ENCODE data around the gene SHBG.
"Not testable (repeated sequence)": the region's sequence is repeated elsewhere in the genome, so short reads cannot be mapped to it uniquely, and the experiment has no call there.

Gene SHBG

DNA sequence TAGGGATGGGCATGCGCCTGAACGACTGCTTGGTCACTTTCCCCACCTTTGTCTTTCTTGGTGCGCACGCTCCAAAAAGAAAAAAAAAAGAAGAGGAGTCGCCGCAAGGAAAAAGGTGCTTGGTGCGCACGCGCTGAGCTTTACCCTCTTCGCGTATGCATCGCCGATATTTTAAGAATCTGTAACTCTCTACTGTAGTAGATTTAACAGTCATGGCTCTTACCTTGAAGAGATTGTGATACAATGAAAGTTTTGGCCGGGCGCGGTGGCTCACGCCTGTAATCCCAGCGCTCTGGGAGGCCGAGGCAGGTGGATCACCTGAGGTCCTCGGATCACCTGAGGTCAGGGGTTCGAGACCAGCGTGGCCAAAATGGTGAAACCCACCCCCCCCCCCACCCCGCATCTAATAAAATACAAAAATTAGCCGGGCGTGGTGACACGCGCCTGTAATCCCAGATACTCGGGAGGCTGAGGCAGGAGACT, 14.6 kb upstream of the SHBG start:
- Histone ChIP-seq H3K36me3 (ENCODE audit: control insufficient read depth, insufficient read depth, low read length) (peaks cover 5% of the 10 kb centered on the region), H3K27me3 (replicated peaks; ENCODE audit: control insufficient read depth, insufficient read depth, low read length) (no peaks in the 10 kb centered on the region), H3K4me3 (replicated peaks; ENCODE audit: low read depth, low read length) (peak overlapping the region; percentile 58)
- DNase-seq (ENCODE audit: extremely low read depth, insufficient read length): no peak
- TF ChIP-seq, protein P1, sequence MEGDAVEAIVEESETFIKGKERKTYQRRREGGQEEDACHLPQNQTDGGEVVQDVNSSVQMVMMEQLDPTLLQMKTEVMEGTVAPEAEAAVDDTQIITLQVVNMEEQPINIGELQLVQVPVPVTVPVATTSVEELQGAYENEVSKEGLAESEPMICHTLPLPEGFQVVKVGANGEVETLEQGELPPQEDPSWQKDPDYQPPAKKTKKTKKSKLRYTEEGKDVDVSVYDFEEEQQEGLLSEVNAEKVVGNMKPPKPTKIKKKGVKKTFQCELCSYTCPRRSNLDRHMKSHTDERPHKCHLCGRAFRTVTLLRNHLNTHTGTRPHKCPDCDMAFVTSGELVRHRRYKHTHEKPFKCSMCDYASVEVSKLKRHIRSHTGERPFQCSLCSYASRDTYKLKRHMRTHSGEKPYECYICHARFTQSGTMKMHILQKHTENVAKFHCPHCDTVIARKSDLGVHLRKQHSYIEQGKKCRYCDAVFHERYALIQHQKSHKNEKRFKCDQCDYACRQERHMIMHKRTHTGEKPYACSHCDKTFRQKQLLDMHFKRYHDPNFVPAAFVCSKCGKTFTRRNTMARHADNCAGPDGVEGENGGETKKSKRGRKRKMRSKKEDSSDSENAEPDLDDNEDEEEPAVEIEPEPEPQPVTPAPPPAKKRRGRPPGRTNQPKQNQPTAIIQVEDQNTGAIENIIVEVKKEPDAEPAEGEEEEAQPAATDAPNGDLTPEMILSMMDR (IDR thresholded peaks at IDR 0.05; ENCODE audit: insufficient read depth, low read length, poor library complexity, severe bottlenecking): no peak

DNA sequence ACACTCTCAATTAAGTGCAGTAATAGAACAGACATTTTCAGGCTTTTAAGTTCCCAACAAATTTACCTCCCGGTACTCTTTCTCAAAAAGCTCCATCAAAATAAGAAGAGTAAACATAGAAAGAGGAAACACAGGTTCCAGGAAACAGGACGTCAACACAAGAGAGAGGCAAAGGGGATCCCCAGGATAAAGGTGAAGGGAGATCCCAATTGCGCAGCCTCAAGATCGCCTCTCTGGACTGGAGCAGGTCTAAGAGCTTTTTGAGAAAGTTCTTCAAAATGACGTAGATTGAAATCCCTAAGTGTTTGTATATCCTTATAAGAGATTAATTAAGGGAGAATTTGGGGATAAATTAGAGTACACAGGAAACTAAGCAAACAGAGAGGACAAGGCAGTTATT, 11.3 kb upstream of the SHBG start:
- TF ChIP-seq, protein P1 (IDR thresholded peaks at IDR 0.05; ENCODE audit: insufficient read depth, low read length, poor library complexity, severe bottlenecking): no peak
- DNase-seq (ENCODE audit: extremely low read depth, insufficient read length): no peak
- Histone ChIP-seq H3K36me3 (ENCODE audit: control insufficient read depth, insufficient read depth, low read length) (no peaks in the 10 kb centered on the region), H3K4me3 (replicated peaks; ENCODE audit: low read depth, low read length) (no peak overlapping the region), H3K27me3 (replicated peaks; ENCODE audit: control insufficient read depth, insufficient read depth, low read length) (no peaks in the 10 kb centered on the region)

DNA sequence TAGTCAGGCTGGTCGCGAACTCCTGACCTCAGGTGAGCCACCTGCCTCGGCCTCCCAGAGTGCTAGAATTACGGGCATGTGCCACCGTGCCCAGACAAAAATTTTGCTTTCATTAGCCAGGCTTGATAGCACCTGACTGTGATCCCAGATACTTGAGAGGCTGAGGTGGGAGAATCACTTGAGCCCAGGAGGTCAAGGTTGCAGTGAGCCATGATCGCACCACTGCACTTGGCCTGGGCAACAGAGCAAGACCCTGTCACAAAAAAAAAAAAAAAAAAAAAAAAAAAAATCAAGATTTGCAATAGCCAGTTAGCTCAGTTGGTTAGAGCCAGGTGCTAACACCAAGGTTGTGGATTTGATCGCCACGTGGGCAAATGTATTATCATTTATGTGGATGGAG, 9.1 kb upstream of the SHBG start:
- H3K36me3 ChIP-seq (ENCODE audit: control insufficient read depth, insufficient read depth, low read length): no peaks in the 10 kb centered on the region
- H3K4me3 ChIP-seq (replicated peaks; ENCODE audit: low read depth, low read length): no peak overlapping the region
- TF ChIP-seq, protein P1 (IDR thresholded peaks at IDR 0.05; ENCODE audit: insufficient read depth, low read length, poor library complexity, severe bottlenecking): no peak
- DNase-seq (ENCODE audit: extremely low read depth, insufficient read length): no peak
- H3K27me3 ChIP-seq (replicated peaks; ENCODE audit: control insufficient read depth, insufficient read depth, low read length): no peaks in the 10 kb centered on the region

DNA sequence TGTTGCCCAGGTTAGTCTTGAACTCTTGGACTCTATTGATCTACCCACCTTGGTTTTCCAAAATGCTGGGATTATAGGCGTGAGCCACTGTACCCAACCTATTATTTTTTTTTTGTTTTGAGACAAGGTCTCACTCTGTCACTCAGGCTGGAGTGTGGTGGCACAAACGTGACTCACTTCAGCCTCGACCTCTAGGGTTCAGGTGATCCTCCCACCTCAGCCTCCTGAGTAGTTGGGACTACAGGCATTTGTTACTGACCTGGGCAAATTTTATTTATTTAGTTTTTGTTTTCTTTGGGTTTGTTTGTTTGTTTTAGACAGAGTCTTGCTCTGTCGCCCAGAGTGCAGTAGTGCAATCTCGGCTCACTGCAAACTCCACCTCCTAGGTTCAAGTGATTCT, 6.3 kb upstream of the SHBG start:
- TF ChIP-seq, protein P1 (IDR thresholded peaks at IDR 0.05; ENCODE audit: insufficient read depth, low read length, poor library complexity, severe bottlenecking): no peak
- Histone ChIP-seq H3K36me3 (ENCODE audit: control insufficient read depth, insufficient read depth, low read length) (no peaks in the 10 kb centered on the region; the same call in 1 of the 2 replicates), H3K4me3 (replicated peaks; ENCODE audit: low read depth, low read length) (no peak overlapping the region), H3K27me3 (replicated peaks; ENCODE audit: control insufficient read depth, insufficient read depth, low read length) (no peaks in the 10 kb centered on the region)
- no peak for DNase-seq (ENCODE audit: extremely low read depth, insufficient read length)

DNA sequence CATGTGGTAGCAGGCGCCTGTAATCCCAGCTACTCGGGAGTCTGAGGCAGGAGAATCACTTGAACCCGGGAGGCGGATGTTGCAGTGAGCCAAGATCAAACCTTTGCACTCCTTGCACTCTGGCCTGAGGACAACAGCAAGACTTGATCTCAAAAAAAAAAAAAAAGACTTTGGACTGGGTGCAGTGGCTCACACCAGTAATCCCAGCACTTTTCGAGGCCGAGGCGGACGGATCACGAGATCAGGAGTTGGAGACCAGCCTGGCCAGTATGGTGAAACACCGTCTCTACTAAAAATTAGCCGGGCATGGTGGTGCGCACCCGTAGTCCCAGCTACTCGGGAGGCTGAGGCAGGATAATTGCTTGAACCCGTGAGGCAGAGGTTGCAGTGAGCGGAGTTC, 4.2 kb upstream of the SHBG start:
- not testable (repeated sequence) for H3K27me3 ChIP-seq (replicated peaks; ENCODE audit: control insufficient read depth, insufficient read depth, low read length); H3K4me3 ChIP-seq (replicated peaks; ENCODE audit: low read depth, low read length); DNase-seq (ENCODE audit: extremely low read depth, insufficient read length); H3K36me3 ChIP-seq (ENCODE audit: control insufficient read depth, insufficient read depth, low read length)

DNA sequence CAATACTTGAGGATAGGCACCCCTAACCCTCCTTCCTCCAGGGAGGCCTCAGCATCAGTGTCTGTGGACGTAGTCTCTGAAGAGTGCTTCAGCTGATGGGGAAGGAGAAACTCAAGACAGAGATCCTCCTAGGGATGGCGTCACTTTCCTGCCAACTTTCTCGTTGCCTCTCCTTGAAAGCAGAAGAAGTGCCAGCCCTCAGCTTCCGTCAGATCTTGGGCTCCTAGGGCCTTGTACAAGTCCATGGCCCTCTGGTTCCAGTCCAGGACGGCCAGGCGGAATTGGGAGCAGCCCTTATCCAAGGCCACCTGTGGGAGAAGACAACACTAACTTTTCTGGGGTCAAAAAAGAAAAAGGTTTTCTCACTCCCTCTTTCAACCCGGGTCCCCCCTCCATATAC, 3.6 kb upstream of the SHBG start:
- H3K4me3 ChIP-seq (replicated peaks; ENCODE audit: low read depth, low read length): no peak overlapping the region
- TF ChIP-seq, protein P1 (IDR thresholded peaks at IDR 0.05; ENCODE audit: insufficient read depth, low read length, poor library complexity, severe bottlenecking): no peak
- DNase-seq (ENCODE audit: extremely low read depth, insufficient read length): no peak
- H3K36me3 ChIP-seq (ENCODE audit: control insufficient read depth, insufficient read depth, low read length): no peaks in the 10 kb centered on the region; the same call in 1 of the 2 replicates
- H3K27me3 ChIP-seq (replicated peaks; ENCODE audit: control insufficient read depth, insufficient read depth, low read length): no peaks in the 10 kb centered on the region
